ENCODE data around the gene ADGRE1.

- TF ChIP-seq, protein P1, sequence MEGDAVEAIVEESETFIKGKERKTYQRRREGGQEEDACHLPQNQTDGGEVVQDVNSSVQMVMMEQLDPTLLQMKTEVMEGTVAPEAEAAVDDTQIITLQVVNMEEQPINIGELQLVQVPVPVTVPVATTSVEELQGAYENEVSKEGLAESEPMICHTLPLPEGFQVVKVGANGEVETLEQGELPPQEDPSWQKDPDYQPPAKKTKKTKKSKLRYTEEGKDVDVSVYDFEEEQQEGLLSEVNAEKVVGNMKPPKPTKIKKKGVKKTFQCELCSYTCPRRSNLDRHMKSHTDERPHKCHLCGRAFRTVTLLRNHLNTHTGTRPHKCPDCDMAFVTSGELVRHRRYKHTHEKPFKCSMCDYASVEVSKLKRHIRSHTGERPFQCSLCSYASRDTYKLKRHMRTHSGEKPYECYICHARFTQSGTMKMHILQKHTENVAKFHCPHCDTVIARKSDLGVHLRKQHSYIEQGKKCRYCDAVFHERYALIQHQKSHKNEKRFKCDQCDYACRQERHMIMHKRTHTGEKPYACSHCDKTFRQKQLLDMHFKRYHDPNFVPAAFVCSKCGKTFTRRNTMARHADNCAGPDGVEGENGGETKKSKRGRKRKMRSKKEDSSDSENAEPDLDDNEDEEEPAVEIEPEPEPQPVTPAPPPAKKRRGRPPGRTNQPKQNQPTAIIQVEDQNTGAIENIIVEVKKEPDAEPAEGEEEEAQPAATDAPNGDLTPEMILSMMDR (IDR thresholded peaks at IDR 0.05), result no peak
- no peak for TF ChIP-seq POLR2AphosphoS5 (IDR thresholded peaks at IDR 0.05)
- TF ChIP-seq EP300 (IDR thresholded peaks at IDR 0.05), result no peak
These were observed 61.5 kb downstream of the ADGRE1 start for GRCh38 chr19:6948884-6949283.

All from sigmoid colon (tissue), 4 donors.